Sigmoid colon (tissue), 4 donors: ENCODE data around the gene IQGAP2.

Source experiments
- CTCF ChIP-seq, 4 experiments: fragments of 450-650 bp in 3 of 4; fragments of 200-600 bp in 1 of 4; IDR thresholded peaks; one replicate each; pipeline ENCODE4 v1.5.1; 2016 to 2019; ENCODE audit warnings: antibody characterized with exemption in 4 of 4, mild to moderate bottlenecking in 3 of 4, moderate library complexity in 2 of 4
- EP300 ChIP-seq, 4 donors: sonication (generic); formaldehyde crosslinking; IDR thresholded peaks; one replicate each; pipeline ENCODE4 v1.6.1; 2017; ENCODE audit warnings: antibody characterized with exemption in 4 of 4
- POLR2A ChIP-seq, 2 donors: fragments of 450-650 bp; IDR thresholded peaks; one replicate each; pipeline ENCODE4 v1.6.1; 2016; ENCODE audit warnings: antibody characterized with exemption in 2 of 2, mild to moderate bottlenecking in 2 of 2, moderate library complexity in 2 of 2
- POLR2AphosphoS5 ChIP-seq, 4 donors: sonication (generic); formaldehyde crosslinking; IDR thresholded peaks; one replicate each; pipeline ENCODE4 v1.6.1; 2017; ENCODE audit warnings: antibody characterized with exemption in 4 of 4

- TF ChIP-seq POLR2AphosphoS5 (IDR thresholded peaks at IDR 0.05) (no peak), CTCF (IDR thresholded peaks at IDR 0.05) (no peak), EP300 (IDR thresholded peaks at IDR 0.05) (no peak), POLR2A (IDR thresholded peaks at IDR 0.05) (no peak)
Measured at GRCh38 chr5:76703707-76704106, 300.6 kb downstream of the IQGAP2 start.
